Muscle layer of colon (tissue), 2 donors: ENCODE results near the gene CCM2.
"Not testable (repeated sequence)": the region's sequence is repeated elsewhere in the genome, so short reads cannot be mapped to it uniquely, and the experiment has no call there.

ENCODE experiments used
- H3K27ac ChIP-seq: one replicate; pipeline ENCODE4 v1.7.0; 2013; ENCODE audit warnings: low read depth, mild to moderate bottlenecking, low read length, moderate library complexity
- H3K27me3 ChIP-seq, 2 donors: one replicate each; pipeline ENCODE4 v1.7.0; 2013; ENCODE audit warnings: low read length in 2 of 2, mild to moderate bottlenecking in 2 of 2; ENCODE audit not compliant: insufficient read depth in 2 of 2, control insufficient read depth in 1 of 2
- H3K36me3 ChIP-seq: one replicate; pipeline ENCODE4 v1.7.0; 2013; ENCODE audit warnings: mild to moderate bottlenecking, low read length; ENCODE audit not compliant: insufficient read depth
- H3K4me1 ChIP-seq: one replicate; pipeline ENCODE4 v1.7.0; 2013; ENCODE audit warnings: mild to moderate bottlenecking, low read length; ENCODE audit not compliant: insufficient read depth
- H3K4me3 ChIP-seq, 2 donors: one replicate each; pipeline ENCODE4 v1.7.0; 2013; ENCODE audit warnings: low read length in 2 of 2, low read depth in 1 of 2, mild to moderate bottlenecking in 1 of 2, moderate library complexity in 1 of 2
- H3K9ac ChIP-seq: one replicate; pipeline ENCODE4 v1.7.0; 2013; ENCODE audit warnings: low read length
- H3K9me3 ChIP-seq: one replicate; pipeline ENCODE4 v1.7.0; 2013; ENCODE audit warnings: mild to moderate bottlenecking, low read length
- donor health status: abdominal sarcoma.
- donor health status: Adenocarcinoma of cecum.

CCM2 gene

DNA sequence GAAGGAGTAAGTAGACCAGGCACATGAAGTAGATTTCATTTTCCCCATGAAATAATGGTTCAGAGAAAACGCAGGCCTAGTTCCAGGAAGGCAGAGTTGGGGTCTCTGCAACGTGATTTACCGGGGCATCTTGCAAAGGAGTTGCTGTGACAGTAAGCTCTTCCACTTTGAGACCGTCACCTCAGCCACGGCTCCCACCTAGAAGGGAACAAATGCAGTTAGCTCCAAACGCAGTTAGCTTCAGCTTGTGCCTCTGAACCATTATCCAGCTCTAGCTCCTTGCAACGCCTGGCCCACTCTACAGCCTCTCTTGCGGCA is 14.1 kb upstream of the CCM2 start:
- Histone ChIP-seq H3K4me1 (peaks cover 18% of the 10 kb centered on the region), H3K9ac (peak overlapping the region; percentile 80), H3K9me3 (no peaks in the 10 kb centered on the region), H3K36me3 (peaks cover 31% of the 10 kb centered on the region), H3K27me3 (no peaks in the 10 kb centered on the region), H3K27ac (peak overlapping the region; percentile 83), H3K4me3 (peak overlapping the region; percentile 55 to 65)

DNA sequence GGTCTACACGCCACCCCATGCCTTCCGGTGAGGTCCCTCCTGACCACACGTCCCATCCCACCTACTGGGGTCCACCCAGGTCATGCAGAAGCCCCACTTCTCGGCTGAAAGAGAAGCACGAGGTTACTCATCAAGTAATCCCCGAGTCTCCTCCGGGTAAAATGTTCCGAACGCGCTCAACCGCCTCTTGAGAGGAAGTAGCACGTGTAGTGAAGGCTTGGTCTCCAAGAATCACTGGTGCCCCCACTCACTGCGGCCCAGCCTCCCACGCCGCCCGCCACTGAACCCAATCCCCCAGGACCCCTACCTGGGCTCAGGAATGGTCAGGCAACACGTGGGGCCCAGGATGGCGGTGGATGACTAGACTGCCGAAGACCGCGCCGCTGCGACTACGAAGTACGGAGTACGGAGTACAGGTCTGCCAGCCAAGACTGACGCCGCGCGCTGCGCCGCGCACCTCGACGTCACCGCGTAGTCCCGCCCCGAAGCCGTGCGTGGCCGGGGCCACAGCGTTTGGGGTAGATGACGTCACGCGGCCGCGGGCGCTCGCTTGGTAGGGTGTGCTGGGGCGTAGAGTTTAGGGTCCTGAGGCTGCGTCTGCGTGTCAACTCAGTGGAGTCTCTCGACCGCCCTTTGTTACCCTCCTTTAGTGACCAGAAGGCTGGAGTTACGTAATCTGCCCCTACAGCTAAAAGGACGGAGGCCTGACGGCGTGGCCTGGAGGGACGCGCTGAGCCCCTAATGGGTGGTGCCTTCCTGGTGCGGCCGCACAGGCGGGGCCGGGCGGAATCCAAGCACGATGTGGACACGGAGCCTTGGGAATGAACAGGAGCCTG is 13.6 kb upstream of the CCM2 start:
- Histone ChIP-seq H3K27ac (peak overlapping the region; percentile 83), H3K9me3 (no peaks in the 10 kb centered on the region), H3K27me3 (no peaks in the 10 kb centered on the region), H3K4me1 (peaks cover 18% of the 10 kb centered on the region), H3K4me3 (peak overlapping the region; percentile 55 to 65), H3K9ac (peak overlapping the region; percentile 80), H3K36me3 (peaks cover 31% of the 10 kb centered on the region)

DNA sequence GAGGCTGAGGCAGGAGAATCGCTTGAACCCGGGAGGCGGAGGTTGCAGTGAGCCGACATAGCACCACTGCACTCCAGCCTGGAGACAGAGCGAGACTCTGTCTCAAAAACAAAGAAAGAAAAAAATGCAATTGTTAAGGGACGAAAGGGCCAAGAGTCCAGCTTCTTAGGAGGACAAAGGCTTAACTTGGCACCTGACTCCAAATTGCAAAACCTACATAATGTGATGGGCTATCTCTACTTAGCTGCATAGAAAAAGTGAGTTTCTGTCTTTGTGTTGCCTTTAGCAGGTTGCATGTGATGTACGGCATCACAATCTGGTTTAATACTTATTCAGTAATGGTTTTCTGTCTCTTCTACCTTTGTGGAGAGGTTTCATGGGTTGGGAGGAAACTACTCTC is 12.5 kb upstream of the CCM2 start:
- no peak overlapping the region for H3K9ac ChIP-seq
- peaks cover 18% of the 10 kb centered on the region for H3K4me1 ChIP-seq
- peak overlapping the region in 1 of 2 donors; percentile 65 for H3K4me3 ChIP-seq
- H3K9me3 ChIP-seq: no peaks in the 10 kb centered on the region
- peaks cover 26% of the 10 kb centered on the region for H3K36me3 ChIP-seq
- H3K27ac ChIP-seq: no peak overlapping the region
- H3K27me3 ChIP-seq: no peaks in the 10 kb centered on the region

DNA sequence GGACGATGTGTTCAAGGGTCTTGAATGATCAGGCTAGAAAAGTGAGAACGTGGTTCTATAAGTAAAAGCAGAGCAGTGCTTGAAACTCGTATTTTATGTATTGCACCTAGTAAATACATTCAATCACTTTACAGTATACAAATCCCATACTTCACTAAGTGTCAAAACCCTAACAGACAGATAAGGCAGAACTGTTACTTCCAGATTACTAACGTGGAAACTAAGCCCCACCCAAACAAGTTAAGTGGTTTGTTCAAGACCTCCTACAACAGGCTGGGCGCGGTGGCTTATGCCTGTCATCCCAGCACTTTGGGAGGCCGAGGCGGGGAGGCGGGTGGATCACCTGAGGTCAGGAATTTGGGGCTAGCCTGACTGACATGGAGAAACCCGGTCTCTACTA is 12.0 kb upstream of the CCM2 start:
- Histone ChIP-seq H3K9me3 (no peaks in the 10 kb centered on the region), H3K4me3 (no peak overlapping the region), H3K9ac (no peak overlapping the region), H3K27ac (no peak overlapping the region), H3K27me3 (no peaks in the 10 kb centered on the region), H3K4me1 (peaks cover 18% of the 10 kb centered on the region), H3K36me3 (peaks cover 21% of the 10 kb centered on the region)

DNA sequence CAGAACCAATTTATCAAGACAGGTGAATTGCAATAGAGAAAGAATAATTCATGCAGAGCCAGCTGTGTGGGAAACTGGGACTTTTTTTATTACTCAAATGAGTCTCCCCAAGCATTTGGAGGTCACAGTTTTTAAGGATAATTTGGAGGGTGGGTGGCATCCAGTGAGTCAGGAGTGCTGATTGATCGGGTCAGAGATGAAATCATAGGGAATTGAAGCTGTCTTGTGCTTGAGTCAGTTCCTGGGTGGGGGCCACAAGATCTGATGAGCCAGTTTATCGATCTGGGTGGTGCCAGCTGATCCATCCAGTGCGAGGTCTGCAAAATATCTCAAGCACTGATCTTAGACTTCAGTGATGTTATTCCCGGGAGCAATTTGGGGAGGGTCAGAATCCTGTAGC is 11.3 kb upstream of the CCM2 start:
- peaks cover 14% of the 10 kb centered on the region for H3K36me3 ChIP-seq
- H3K27me3 ChIP-seq: no peaks in the 10 kb centered on the region
- H3K9me3 ChIP-seq: no peaks in the 10 kb centered on the region
- H3K4me1 ChIP-seq: peaks cover 18% of the 10 kb centered on the region
- no peak overlapping the region for H3K4me3 ChIP-seq
- H3K9ac ChIP-seq: no peak overlapping the region
- no peak overlapping the region for H3K27ac ChIP-seq

DNA sequence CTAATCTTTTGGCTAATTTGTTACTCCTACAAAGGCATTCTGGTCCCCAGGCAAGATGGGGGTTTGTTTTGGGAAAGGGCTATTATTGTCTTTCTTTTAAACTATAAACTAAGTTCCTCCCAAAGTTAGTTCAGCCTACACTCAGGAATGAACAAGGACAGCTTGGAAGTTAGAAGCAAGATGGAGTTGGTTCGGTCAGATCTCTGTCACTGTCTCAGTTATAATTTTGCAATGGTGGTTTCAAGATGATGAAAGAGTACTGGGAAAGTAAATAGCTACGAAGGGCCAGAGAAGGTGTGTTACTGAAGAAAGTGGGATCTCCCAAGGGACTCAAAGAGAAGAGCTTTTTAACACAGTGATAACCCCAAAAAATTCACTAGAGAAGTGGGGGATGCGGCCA is 10.9 kb upstream of the CCM2 start:
- Histone ChIP-seq H3K4me3 (no peak overlapping the region), H3K4me1 (peaks cover 18% of the 10 kb centered on the region), H3K27ac (no peak overlapping the region), H3K9me3 (no peaks in the 10 kb centered on the region), H3K36me3 (peaks cover 9% of the 10 kb centered on the region), H3K9ac (no peak overlapping the region), H3K27me3 (no peaks in the 10 kb centered on the region)

DNA sequence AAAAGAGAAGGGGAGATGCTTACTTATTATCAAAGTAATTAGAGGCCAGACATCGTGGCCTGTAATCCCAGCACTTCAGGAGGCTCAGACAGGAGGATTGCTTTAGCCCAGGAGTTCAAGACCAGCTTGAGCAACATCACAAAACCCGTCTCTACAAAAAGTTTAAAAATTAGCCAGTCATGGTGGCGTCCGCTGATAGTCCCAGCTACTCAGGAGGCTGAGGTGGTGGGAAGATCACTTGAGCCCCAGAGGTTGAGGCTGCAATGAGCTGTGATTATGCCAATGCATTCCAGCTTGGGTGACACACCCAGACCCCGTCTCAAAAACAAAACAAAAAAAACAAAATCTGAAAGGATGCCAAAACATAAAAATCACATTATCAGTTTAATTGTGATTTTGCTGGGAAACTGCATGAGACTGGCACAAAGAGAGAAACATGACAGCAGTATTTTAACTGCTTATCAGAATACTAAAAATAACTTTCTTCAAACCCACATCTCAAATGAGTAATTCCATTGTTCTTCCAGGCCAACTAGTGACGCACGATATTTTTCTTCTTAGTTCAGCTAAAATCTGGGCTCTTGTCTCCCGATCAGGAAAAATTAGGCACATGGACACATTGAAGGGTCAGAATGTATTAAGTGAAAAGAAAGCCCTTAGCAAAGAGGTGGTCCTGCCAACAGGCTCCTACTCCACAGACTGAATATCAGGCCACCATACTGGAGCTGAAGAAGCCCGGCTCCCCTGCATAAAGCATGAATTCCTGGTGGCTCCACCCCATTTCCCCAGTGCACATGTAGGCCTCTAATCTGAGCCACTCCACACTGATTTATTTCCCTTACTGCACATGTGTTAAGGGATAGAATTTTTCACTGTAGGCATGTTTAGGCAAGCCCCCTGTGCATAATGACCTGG is 9.6 kb upstream of the CCM2 start:
- Histone ChIP-seq H3K27ac (no peak overlapping the region), H3K9me3 (no peaks in the 10 kb centered on the region), H3K4me1 (peaks cover 8% of the 10 kb centered on the region), H3K9ac (no peak overlapping the region), H3K4me3 (no peak overlapping the region), H3K36me3 (no peaks in the 10 kb centered on the region), H3K27me3 (no peaks in the 10 kb centered on the region)

DNA sequence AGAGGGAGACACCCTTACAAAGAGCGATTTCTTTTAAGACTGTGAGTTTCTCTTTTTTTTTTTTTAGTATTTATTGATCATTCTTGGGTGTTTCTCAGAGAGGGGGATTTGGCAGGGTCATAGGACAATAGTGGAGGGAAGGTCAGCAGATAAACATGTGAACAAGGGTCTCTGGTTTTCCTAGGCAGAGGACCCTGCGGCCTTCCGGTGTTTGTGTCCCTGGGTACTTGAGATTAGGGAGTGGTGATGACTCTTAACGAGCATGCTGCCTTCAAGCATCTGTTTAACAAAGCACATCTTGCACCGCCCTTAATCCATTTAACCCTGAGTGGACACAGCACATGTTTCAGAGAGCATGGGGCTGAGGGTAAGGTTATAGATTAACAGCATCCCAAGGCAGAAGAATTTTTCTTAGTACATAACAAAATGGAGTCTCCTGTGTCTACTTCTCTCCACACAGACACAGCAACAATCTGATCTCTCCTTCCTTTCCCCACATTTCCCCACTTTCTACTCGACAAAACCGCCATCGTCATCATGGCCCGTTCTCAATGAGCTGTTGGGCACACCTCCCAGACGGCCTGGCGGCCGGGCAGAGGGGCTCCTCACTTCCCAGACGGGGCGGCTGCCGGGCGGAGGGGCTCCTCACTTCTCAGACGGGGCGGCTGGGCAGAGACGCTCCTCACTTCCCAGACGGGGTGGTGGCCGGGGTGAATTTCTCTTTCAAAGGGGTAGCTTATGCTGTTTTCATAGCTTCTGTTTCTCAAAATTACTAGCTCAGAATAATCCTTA is 7.8 kb upstream of the CCM2 start:
- not testable (repeated sequence) for H3K9ac ChIP-seq, H3K9me3 ChIP-seq, H3K27ac ChIP-seq, H3K27me3 ChIP-seq, H3K4me1 ChIP-seq, H3K36me3 ChIP-seq, H3K4me3 ChIP-seq

DNA sequence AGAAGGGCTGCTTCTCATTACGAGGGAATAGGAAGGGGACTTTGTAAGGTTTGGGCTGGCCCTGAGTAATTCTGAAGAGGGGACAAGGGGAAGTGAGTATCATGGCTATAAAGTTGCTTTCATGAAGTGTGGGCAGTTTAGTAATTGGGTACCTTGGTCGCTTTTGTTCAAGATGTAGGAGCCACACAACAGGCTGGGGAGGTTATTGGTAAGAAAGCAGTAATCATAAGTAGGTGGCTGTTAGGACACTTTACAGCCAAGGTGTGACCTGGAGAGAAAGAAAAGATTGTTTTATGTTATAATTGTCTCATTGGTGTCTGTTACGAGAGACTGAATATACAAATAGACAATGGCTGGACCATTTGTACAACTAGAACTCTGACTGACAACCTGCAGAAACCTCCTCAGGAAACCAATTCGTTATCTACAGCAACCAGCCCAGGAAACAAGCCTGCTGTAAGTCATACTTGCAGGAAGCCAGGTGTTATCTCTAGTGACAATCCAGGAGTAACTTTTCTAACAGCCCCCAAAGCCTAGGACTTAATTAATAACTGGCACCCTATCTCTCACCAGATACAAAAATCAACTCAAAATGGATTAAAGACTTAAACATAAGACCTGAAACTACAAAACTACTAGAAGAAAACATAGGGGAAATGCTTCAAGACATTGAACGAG is 5.0 kb upstream of the CCM2 start:
- Histone ChIP-seq H3K9ac (no peak overlapping the region), H3K36me3 (no peaks in the 10 kb centered on the region), H3K27ac (no peak overlapping the region), H3K9me3 (no peaks in the 10 kb centered on the region), H3K4me3 (no peak overlapping the region), H3K4me1 (peaks cover 3% of the 10 kb centered on the region), H3K27me3 (no peaks in the 10 kb centered on the region)

DNA sequence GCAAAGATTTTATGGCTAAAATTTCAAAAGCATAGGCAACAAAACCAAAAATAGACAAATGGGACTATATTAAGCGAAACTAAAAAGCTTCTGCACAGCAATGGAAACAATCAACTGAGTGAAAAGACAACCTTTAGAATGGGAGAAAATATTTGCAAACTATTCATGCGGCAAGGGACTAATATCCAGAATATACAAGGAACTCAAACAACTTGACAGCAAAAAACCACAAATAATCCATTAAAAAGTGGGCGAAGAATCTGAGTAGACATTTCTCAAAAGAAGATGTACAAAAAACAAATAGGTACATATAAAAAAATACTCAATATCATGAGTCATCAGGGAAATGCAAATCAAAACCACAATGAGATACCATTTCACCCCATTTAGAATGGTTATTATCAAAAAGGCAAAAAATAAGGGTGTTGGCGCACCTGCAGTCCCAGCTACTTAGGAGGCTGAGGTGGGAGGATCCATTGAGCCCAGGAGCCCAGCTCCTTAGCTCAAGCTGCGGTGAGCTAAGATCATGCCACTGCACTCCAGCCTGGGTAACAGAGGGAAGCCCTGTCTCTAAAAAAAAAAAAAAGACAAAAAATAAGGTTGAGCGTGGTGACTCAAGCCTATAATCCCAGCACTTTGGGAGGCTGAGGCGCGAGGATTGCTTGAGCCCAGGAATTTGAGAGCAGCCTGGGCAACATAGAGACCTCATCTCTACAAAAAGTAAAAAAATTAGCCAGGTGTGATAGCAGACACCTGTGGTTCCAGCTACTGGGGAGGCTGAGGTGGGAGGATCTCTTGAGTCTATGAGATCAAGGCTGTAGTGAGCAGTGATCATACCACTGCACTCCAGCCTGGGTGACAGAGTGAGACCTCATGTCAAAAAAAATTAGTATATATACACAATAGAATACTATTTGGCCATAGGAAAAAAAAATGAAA is 4.2 kb upstream of the CCM2 start:
- Histone ChIP-seq H3K9me3 (no peaks in the 10 kb centered on the region), H3K36me3 (no peaks in the 10 kb centered on the region), H3K4me3 (no peak overlapping the region), H3K27ac (no peak overlapping the region), H3K4me1 (peaks cover 5% of the 10 kb centered on the region), H3K27me3 (no peaks in the 10 kb centered on the region), H3K9ac (no peak overlapping the region)
